GF-D8 (cell line): Measurements from ENCODE around the gene KRI1.

Source experiments
- DNase-seq: peaks from one replicate; lab custom pipeline; 2025; lab: John Stamatoyannopoulos, UW

The KRI1 gene

GRCh38 chr19:10518444-10519361 is 47.1 kb downstream of the KRI1 start:
- no peak for DNase-seq

- DNase-seq, result no peak
Measured at GRCh38 chr19:10517760-10518443, 47.9 kb downstream of the KRI1 start.

DNA sequence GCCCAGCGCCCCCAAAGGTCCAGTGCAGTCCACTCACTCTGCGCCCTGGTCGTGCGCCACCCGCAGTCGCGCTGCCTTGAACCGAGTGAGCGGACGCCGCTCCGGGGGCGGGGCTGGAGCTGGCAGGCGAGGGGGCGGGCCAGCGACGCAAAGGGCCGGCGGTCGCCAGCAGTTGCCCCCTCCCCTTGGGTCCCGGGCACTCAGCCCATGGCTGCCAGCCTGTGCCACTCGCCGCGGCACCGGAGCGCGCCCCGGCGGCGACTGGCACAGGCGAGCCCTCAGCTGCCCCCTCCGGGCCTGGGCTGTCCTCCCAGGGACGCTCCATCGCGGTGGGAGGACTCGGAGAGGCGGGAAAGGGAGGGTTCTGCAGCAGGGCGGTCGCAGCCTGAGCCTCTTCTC is 48.5 kb downstream of the KRI1 start, which contains the start of gene S1PR5:
Gene S1PR5 (minus strand): TSS at position 87 of the 399 bp plus-strand sequence. CDS start 2,436 bp downstream, outside the sequence.
- no peak for DNase-seq

GRCh38 chr19:10516671-10517286 is 49.0 kb downstream of the KRI1 start:
- DNase-seq, result no peak

- DNase-seq, result no peak
Measured at GRCh38 chr19:10516064-10516385, 49.8 kb downstream of the KRI1 start.

DNA sequence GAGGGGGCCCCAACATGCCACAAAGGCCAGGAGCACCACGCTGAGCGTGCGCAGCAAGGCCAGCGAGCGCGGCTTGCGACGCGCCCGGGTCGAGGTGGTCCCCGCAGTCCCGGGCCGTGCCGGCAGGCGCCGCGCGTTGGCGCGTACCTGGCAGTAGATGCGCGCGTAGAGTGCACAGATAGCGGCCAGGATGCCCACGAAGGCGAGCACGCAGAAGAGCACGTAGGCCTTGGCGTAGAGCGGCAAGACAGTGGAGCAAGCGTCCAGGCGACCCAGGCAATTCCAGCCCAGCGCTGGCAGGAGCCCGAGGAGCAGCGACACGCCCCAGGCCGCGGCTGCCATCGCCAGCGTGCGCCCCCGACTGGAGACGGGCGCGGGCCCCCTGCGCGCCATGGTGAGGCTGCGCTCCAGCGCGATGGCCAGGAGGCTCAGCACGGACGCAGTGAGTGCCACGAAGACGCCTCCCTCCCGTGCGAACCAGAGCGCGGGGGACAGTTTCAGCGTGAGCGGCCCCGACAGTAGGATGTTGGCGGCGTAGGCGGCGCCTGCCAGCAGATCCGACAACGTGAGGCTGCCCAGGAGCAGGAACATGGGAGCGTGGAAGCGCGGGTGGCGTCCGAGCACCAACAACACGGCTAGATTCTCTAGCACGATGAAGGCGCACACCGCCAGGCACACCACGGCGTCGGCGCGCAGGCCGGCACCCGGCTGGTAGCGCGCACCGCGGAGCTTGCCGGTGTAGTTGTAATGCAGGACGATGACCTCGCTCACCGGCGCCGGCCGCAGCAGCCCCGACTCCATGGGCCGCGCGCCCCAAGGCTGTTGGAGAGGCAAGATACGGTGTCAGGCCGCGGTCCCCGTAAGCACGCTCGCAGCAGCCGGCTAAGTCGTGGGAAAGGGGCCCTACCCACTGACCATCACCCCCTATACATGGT is 51.3 kb downstream of the KRI1 start:
- DNase-seq, result no peak

GRCh38 chr19:10513223-10513622 is 52.6 kb downstream of the KRI1 start:
- DNase-seq, result no peak

GRCh38 chr19:10510301-10510802 is 55.5 kb downstream of the KRI1 start:
- DNase-seq, result no peak

DNA sequence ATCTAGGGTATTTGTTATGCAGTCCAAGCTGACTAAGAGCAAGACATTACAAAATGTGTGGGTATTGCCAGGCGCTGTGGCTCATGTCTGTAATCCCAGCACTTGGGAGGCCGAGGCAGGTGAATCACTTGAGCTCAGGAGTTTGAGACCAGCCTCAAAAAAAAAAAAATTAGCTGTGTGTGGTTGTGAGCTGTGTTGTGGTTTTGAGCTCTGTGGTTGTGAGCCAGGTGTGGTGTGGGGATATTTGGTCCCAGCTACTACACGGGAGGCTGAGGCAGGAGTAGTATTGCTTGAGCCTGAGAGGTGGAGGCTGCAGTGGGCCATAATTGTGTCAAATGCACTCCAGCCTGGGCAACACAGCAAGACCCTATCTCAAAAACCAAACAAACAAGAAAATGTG is 57.1 kb downstream of the KRI1 start:
- DNase-seq, result no peak

DNA sequence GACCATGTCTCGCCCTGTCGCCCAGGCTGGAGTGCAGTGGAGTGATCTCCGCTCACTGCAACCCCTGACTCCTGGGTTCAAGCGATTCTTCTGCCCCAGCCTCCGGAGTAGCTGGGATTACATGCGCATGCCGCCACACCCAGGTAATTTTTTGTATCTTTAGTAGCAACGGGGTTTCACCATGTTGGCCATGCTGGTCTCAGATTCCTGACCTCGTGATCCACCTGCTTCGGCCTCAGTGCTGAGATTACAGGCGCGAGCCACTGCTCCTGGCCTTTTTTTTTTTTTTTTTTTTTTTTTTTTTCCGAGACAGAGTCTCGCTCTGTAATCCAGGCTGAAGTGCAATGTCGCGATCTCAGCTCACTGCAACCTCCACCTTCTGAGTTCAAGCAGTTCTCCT is 57.8 kb downstream of the KRI1 start:
- no peak for DNase-seq

- DNase-seq, result peak; percentile 40
Measured at GRCh38 chr19:10505583-10506229, 60.1 kb downstream of the KRI1 start.
